GM20000 (cell line): ENCODE data around the gene TMEM132A.
A peak's percentile ranks its signal among the peaks of the same experiment; 100 is the strongest.

Experiments
- DNase-seq: peaks from one replicate; pipeline ENCODE4 v3.0.0; 2012; ENCODE audit warnings: low spot score
- CTCF ChIP-seq: IDR thresholded peaks from 2 replicates; pipeline ENCODE4 v1.5.1; 2012; ENCODE audit warnings: mild to moderate bottlenecking, control low read depth; ENCODE audit errors: extremely low read depth, missing control alignments

Gene TMEM132A

GRCh38 chr11:60913793-60914632 lies 10.2 kb upstream of the TMEM132A start, which contains the start of gene TMEM109:
TMEM109 (plus strand) TSS chr11:60914158; CDS start chr11:60919694, 5,536 bp downstream.
- DNase-seq: peak; percentile 93
- no peak for TF ChIP-seq CTCF

GRCh38 chr11:60914633-60915247 lies 9.5 kb upstream of the TMEM132A start:
- no peak for TF ChIP-seq CTCF
- peak; percentile 52 for DNase-seq

- DNase-seq: peak; percentile 87
- TF ChIP-seq CTCF: peak; percentile 51
Observed at GRCh38 chr11:60915248-60915914, 8.9 kb upstream of the TMEM132A start.

- TF ChIP-seq CTCF: no peak
- no peak for DNase-seq
Observed at GRCh38 chr11:60916669-60917206, 7.5 kb upstream of the TMEM132A start.

- DNase-seq: no peak
- TF ChIP-seq CTCF: no peak
Observed at GRCh38 chr11:60917267-60917666, 7.0 kb upstream of the TMEM132A start.

- DNase-seq: peak; percentile 23
- TF ChIP-seq CTCF: no peak
Observed at GRCh38 chr11:60918251-60918938, 5.9 kb upstream of the TMEM132A start.
